ENCODE data around the gene KIAA1217. TPM values are rescaled to one million over a fixed set of nuclear protein-coding genes. Genes with fewer than 3 reads are reported as not detected.

KIAA1217 gene
- total and polyA plus RNA-seq, 9 of the 15 experiments (the other 6 are each of a cell fraction or from before 2014, with no cell fraction given): 0.04 TPM; not detected in 8

DNA sequence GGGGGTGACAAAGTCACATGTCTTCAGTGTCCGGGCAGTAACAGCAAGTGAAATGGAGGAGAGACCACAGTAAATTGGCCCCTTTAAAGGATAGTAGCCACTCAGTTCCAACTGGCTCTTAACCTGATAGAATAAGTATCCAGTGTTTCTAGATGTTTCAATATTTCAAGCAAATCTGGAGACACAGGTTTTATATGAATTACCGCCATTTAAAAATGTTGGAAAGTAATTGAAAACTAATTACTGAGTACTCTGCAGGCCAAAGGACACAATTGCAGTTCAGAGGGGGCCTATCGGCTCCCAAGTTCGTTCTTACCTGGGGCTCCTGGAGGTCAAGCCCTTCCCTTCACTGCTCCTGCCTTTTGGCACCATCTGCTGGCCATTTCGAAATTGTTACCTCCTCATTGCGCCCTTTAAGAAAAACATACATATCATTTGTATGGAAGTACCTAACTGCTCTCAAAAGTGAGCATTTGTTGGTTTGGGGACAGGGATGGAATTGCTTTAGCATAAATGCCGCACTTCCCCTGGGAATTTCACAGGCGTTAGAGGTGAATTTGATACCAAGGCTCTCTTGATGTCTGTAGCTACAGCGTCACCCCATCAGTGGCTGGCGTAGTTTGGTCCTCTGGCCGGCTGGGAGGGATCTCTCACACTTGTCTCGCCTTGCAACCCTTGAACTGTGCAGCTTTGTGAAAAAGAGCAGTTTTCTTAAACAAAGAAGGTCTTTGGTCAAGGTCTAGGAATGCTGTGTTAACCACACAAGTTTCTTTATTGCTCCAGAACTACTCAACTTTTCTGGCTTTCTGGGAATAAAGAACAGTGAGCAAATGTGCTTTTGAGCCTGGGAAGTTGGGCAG, 294.8 kb downstream of the KIAA1217 start (continued):
- TF ChIP-seq FOSL1 (tag; conservative IDR thresholded peaks at IDR 0.05) (no peak), FOS (IDR thresholded peaks at IDR 0.05; ENCODE audit: extremely low read depth, insufficient read length) (no peak), ADNP (tag; IDR thresholded peaks at IDR 0.05) (no peak), BHLHE40 (IDR thresholded peaks at IDR 0.05; ENCODE audit: low read length) (no peak), ZNF274 (IDR thresholded peaks at IDR 0.05; ENCODE audit: borderline replicate concordance, low read depth, low read length) (no peak), TCF7L2 (IDR thresholded peaks at IDR 0.05; ENCODE audit: low read depth, low read length) (no peak), C11orf30 (IDR thresholded peaks at IDR 0.05; ENCODE audit: low read depth) (no peak), LEF1 (IDR thresholded peaks at IDR 0.05) (no peak), CHD2 (IDR thresholded peaks at IDR 0.05; ENCODE audit: low read depth, low read length) (no peak), RBM25 (IDR thresholded peaks at IDR 0.05; ENCODE audit: low read depth, low read length, severe bottlenecking) (no peak), ILF3 (IDR thresholded peaks at IDR 0.05; ENCODE audit: borderline replicate concordance) (no peak), SMC3 (conservative IDR thresholded peaks at IDR 0.05; ENCODE audit: insufficient read depth, low read depth, low read length) (peak; percentile 43; the same call in 1 of the 2 replicates), SP2 (IDR thresholded peaks at IDR 0.05; ENCODE audit: extremely low read depth, low read depth, low read length, poor library complexity, severe bottlenecking) (no peak)
- TF ChIP-seq, protein P1, sequence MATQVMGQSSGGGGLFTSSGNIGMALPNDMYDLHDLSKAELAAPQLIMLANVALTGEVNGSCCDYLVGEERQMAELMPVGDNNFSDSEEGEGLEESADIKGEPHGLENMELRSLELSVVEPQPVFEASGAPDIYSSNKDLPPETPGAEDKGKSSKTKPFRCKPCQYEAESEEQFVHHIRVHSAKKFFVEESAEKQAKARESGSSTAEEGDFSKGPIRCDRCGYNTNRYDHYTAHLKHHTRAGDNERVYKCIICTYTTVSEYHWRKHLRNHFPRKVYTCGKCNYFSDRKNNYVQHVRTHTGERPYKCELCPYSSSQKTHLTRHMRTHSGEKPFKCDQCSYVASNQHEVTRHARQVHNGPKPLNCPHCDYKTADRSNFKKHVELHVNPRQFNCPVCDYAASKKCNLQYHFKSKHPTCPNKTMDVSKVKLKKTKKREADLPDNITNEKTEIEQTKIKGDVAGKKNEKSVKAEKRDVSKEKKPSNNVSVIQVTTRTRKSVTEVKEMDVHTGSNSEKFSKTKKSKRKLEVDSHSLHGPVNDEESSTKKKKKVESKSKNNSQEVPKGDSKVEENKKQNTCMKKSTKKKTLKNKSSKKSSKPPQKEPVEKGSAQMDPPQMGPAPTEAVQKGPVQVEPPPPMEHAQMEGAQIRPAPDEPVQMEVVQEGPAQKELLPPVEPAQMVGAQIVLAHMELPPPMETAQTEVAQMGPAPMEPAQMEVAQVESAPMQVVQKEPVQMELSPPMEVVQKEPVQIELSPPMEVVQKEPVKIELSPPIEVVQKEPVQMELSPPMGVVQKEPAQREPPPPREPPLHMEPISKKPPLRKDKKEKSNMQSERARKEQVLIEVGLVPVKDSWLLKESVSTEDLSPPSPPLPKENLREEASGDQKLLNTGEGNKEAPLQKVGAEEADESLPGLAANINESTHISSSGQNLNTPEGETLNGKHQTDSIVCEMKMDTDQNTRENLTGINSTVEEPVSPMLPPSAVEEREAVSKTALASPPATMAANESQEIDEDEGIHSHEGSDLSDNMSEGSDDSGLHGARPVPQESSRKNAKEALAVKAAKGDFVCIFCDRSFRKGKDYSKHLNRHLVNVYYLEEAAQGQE (IDR thresholded peaks at IDR 0.05; ENCODE audit: borderline replicate concordance): peak; percentile 39; the same call in 1 of the 2 replicates
- TF ChIP-seq, protein P1 (CRISPR knock-in tag; IDR thresholded peaks at IDR 0.05; ENCODE audit: low read depth): no peak
